DND-41 (cell line): ENCODE results near the gene KLF11.

Source experiments
- ATAC-seq: fragments of 200-7000 bp; cut with Tn5 transposase; 3 replicates; pipeline ENCODE4 v1.9.1; 2021; ENCODE audit warnings: low read depth; ENCODE audit not compliant: insufficient read depth
- DNase-seq: peaks from one replicate; pipeline ENCODE4 v3.0.0-alpha.2; 2020
- H2AFZ ChIP-seq: 2 replicates; pipeline ENCODE4 v1.6.0; 2012; ENCODE audit warnings: low read depth, low read length
- H3K27ac ChIP-seq: 2 replicates; pipeline ENCODE4 v1.5.1; 2012; ENCODE audit warnings: low read length, inconsistent platforms
- H3K27me3 ChIP-seq: fragments of 200-600 bp; sonication (generic); 2 replicates; pipeline ENCODE4 v1.6.0; 2012; ENCODE audit warnings: low read length, mild to moderate bottlenecking, inconsistent platforms; ENCODE audit not compliant: insufficient read depth, poor library complexity
- H3K36me3 ChIP-seq: 2 replicates; pipeline ENCODE4 v1.5.1; 2012; ENCODE audit warnings: low read length, inconsistent platforms; ENCODE audit not compliant: insufficient read depth
- H3K4me1 ChIP-seq: 2 replicates; pipeline ENCODE4 v1.5.1; 2012; ENCODE audit warnings: mild to moderate bottlenecking, low read length; ENCODE audit not compliant: insufficient read depth
- H3K4me2 ChIP-seq: 2 replicates; pipeline ENCODE4 v1.6.0; 2012; ENCODE audit warnings: mild to moderate bottlenecking, moderate library complexity, low read length, inconsistent platforms; ENCODE audit not compliant: insufficient read depth
- H3K4me3 ChIP-seq, 2 experiments: fragments of 200-600 bp in 1 of 2; shearing (Covaris generic) in 1 of 2; 2 replicates each; pipeline ENCODE4 v1.5.1; 2012 to 2016; ENCODE audit warnings: inconsistent platforms in 2 of 2, low read length in 2 of 2, mild to moderate bottlenecking in 2 of 2, low read depth in 1 of 2, moderate library complexity in 1 of 2
- H3K79me2 ChIP-seq: 2 replicates; pipeline ENCODE4 v1.6.0; 2012; ENCODE audit warnings: low read length, inconsistent platforms; ENCODE audit not compliant: insufficient read depth
- H3K9ac ChIP-seq: 2 replicates; pipeline ENCODE4 v1.6.0; 2012; ENCODE audit warnings: low read depth, mild to moderate bottlenecking, inconsistent platforms, low read length, moderate library complexity
- H3K9me3 ChIP-seq: 2 replicates; pipeline ENCODE4 v1.5.1; 2012; ENCODE audit warnings: low read length, moderate library complexity, mild to moderate bottlenecking, inconsistent platforms; ENCODE audit not compliant: insufficient read depth, severe bottlenecking
- H4K20me1 ChIP-seq: 2 replicates; pipeline ENCODE4 v1.6.0; 2012; ENCODE audit warnings: low read length; ENCODE audit not compliant: insufficient read depth
- EZH2 ChIP-seq: IDR thresholded peaks from 3 replicates; pipeline ENCODE4 v1.6.1; 2012; ENCODE audit warnings: borderline replicate concordance, low read depth, mild to moderate bottlenecking, moderate library complexity, low read length, inconsistent platforms; ENCODE audit not compliant: severe bottlenecking
- TF ChIP-seq, protein P1 (sequence below): IDR thresholded peaks from 2 replicates; pipeline ENCODE4 v1.5.1; 2012; ENCODE audit warnings: borderline replicate concordance, low read length, moderate library complexity, mild to moderate bottlenecking; ENCODE audit not compliant: poor library complexity, severe bottlenecking; ENCODE audit errors: extremely low read depth

KLF11 gene

DNA sequence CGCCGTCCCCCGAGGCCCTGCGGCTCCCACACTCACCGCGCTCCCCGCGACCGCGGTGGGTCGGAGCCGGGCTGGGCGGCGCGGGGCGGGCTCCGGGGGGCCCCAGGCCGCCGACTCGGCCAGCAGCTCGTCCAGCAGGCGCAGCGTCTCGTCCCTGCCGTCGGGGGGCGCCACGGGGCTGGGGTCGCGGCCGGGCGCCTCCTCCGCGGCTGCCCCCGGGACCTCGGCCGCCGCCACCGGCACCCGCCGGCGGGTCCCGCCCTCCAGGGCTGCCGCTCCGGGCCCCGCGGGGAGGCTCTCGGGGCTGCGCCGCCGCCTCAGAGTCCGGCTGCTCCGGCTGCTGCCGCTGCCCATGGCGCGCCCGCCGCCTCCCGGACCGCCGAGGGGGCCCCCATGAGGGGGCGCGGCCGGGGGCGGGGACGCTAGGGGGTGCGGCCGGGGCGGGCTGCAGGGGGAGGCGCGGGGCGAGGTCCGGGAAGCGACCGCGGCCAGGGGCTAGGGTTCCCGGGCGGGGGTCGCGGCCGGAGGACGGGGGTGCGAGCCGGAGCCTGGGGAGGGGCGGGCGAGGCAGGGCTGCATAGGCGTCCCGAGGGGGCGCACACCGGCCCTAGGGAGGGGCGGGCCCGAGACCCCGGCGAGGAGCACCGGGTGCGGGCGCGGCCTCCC lies 36.7 kb downstream of the KLF11 start, which contains the start of gene CYS1:
Gene CYS1 (minus strand): TSS at position 542 of the 666 bp plus-strand sequence. CDS start 188 bp downstream, at position 354.
- peak within 1 kb of the TSS in 1 of 2 experiments; percentile 27; a peak in 1 of 4 replicates for H3K4me3 ChIP-seq

DNA sequence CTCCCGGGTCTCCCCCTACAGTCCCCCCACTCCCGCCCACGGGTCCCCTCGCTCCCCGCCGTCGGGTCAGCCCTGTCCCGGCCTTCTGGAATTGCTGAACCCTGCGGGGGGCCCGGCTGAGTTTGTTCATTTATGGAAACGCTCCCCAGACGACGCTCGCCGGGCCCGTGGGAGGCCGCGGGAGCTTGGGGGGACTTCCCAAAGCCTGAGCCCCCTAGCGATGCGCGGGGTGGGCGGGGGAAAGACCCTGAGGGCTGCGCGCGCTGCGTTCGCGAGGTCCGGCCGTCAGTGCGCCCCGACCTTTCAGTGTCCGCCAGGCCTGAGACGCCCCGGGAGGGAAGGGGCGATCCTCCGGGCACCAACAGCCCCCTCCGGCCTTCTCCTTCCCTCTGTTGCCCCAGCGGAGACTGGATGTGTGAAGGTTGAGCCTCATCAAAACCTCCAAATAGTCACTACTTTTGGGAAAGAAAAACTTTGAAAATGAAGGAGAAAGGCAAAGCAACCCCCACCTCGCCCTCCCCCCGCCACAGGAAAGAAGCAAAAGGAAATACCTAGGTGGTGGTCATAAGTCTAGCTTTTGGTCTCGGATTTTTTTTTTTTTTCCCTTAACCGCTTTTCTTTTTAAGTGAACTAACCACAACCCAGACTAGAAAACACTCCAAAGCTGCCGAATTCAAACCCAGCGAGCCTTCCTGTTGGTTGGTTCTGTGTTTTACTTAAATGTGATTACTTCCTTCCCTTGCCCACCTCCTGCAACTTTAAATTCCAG lies 37.4 kb downstream of the KLF11 start:
- Histone ChIP-seq H3K4me1 (peaks cover 11% of the 10 kb centered on the region), H3K9me3 (no peaks in the 10 kb centered on the region), H3K4me2 (peak overlapping the region; percentile 57), H3K27me3 (peaks cover 13% of the 10 kb centered on the region), H3K79me2 (no peaks in the 10 kb centered on the region), H3K27ac (no peak overlapping the region), H2AFZ (no peak overlapping the region), H3K4me3 (peak overlapping the region in 1 of 2 experiments; percentile 27; a peak in 1 of 4 replicates), H3K36me3 (no peaks in the 10 kb centered on the region), H4K20me1 (no peaks in the 10 kb centered on the region), H3K9ac (no peak overlapping the region)
- no peak for TF ChIP-seq EZH2
- TF ChIP-seq, protein P1, sequence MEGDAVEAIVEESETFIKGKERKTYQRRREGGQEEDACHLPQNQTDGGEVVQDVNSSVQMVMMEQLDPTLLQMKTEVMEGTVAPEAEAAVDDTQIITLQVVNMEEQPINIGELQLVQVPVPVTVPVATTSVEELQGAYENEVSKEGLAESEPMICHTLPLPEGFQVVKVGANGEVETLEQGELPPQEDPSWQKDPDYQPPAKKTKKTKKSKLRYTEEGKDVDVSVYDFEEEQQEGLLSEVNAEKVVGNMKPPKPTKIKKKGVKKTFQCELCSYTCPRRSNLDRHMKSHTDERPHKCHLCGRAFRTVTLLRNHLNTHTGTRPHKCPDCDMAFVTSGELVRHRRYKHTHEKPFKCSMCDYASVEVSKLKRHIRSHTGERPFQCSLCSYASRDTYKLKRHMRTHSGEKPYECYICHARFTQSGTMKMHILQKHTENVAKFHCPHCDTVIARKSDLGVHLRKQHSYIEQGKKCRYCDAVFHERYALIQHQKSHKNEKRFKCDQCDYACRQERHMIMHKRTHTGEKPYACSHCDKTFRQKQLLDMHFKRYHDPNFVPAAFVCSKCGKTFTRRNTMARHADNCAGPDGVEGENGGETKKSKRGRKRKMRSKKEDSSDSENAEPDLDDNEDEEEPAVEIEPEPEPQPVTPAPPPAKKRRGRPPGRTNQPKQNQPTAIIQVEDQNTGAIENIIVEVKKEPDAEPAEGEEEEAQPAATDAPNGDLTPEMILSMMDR = no peak
- ATAC-seq (peak; percentile 86), DNase-seq (peak; percentile 55)

More for the DNA sequence above, 36.7 kb downstream of the KLF11 start, which contains the start of gene CYS1:
- Histone ChIP-seq H3K4me2 (peak within 1 kb of the TSS; percentile 57), H3K9me3 (no peaks in the 10 kb centered on the region), H3K79me2 (no peaks in the 10 kb centered on the region), H3K9ac (no peak within 1 kb of the TSS), H3K4me1 (peaks cover 11% of the 10 kb centered on the region), H3K27me3 (peaks cover 20% of the 10 kb centered on the region), H3K27ac (no peak within 1 kb of the TSS), H2AFZ (no peak within 1 kb of the TSS), H3K36me3 (no peaks in the 10 kb centered on the region), H4K20me1 (no peaks in the 10 kb centered on the region)
- no peak for DNase-seq
- ATAC-seq = no peak
- TF ChIP-seq, protein P1 = no peak
- no peak for TF ChIP-seq EZH2

DNA sequence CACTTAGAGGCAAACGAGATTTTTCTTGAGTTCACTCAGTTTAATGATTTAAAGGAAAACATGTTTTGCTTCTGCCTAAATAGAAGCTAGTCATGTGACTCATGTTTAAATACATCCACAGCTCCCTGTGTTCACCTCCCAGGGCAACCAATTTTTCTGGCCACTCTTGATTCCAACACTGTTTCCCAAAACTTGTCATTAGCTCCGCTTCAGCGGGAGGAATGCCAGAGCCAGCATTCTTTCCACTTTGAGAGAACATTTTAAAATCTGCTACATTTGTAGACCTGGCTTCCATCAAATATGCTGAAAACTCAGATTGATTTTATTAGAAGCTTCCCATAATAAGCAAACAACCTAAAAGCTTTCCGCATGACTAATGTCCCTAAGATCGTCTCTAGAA lies 39.7 kb downstream of the KLF11 start:
- Histone ChIP-seq H4K20me1 (no peaks in the 10 kb centered on the region), H3K9me3 (no peaks in the 10 kb centered on the region), H3K4me3 (no peak overlapping the region), H3K27ac (no peak overlapping the region), H3K9ac (no peak overlapping the region), H3K4me1 (peaks cover 11% of the 10 kb centered on the region), H3K4me2 (no peak overlapping the region), H3K27me3 (peaks cover 4% of the 10 kb centered on the region), H3K36me3 (no peaks in the 10 kb centered on the region), H2AFZ (no peak overlapping the region), H3K79me2 (no peaks in the 10 kb centered on the region)
- ATAC-seq = no peak
- no peak for DNase-seq
- TF ChIP-seq, protein P1 = no peak
- no peak for TF ChIP-seq EZH2
